Subcutaneous abdominal adipose tissue (tissue), 5 donors: ENCODE measurements around the gene IFT88.
A peak's percentile ranks its signal among the peaks of the same experiment; 100 is the strongest.

Experiments used
- H3K27ac ChIP-seq: one replicate; pipeline ENCODE4 v1.7.0; 2013; ENCODE audit warnings: low read depth, mild to moderate bottlenecking, inconsistent platforms, low read length, moderate library complexity
- H3K27me3 ChIP-seq, 5 donors: one replicate each; pipeline ENCODE4 v1.7.0; 2013; ENCODE audit warnings: low read length in 5 of 5, inconsistent platforms in 1 of 5; ENCODE audit not compliant: control insufficient read depth in 5 of 5, insufficient read depth in 4 of 5
- H3K36me3 ChIP-seq, 5 donors: one replicate each; pipeline ENCODE4 v1.7.0; 2013; ENCODE audit warnings: low read length in 5 of 5; ENCODE audit not compliant: control insufficient read depth in 5 of 5, insufficient read depth in 5 of 5
- H3K4me1 ChIP-seq, 5 donors: one replicate each; pipeline ENCODE4 v1.7.0; 2013; ENCODE audit warnings: low read length in 5 of 5, mild to moderate bottlenecking in 3 of 5, moderate library complexity in 1 of 5; ENCODE audit not compliant: control insufficient read depth in 5 of 5, insufficient read depth in 5 of 5
- H3K4me3 ChIP-seq, 5 donors: one replicate each; pipeline ENCODE4 v1.7.0; 2013; ENCODE audit warnings: low read length in 5 of 5, low read depth in 1 of 5
- H3K9ac ChIP-seq, 5 donors: one replicate each; pipeline ENCODE4 v1.7.0; 2013; ENCODE audit warnings: low read length in 5 of 5, mild to moderate bottlenecking in 4 of 5, moderate library complexity in 3 of 5
- H3K9me3 ChIP-seq, 5 donors: one replicate each; pipeline ENCODE4 v1.7.0; 2013; ENCODE audit warnings: low read length in 5 of 5; ENCODE audit not compliant: control insufficient read depth in 5 of 5
- donor health status: healthy.
- donor health status: healthy.
- donor health status: healthy.
- donor health status: healthy.
- donor health status: healthy.

Gene IFT88

DNA sequence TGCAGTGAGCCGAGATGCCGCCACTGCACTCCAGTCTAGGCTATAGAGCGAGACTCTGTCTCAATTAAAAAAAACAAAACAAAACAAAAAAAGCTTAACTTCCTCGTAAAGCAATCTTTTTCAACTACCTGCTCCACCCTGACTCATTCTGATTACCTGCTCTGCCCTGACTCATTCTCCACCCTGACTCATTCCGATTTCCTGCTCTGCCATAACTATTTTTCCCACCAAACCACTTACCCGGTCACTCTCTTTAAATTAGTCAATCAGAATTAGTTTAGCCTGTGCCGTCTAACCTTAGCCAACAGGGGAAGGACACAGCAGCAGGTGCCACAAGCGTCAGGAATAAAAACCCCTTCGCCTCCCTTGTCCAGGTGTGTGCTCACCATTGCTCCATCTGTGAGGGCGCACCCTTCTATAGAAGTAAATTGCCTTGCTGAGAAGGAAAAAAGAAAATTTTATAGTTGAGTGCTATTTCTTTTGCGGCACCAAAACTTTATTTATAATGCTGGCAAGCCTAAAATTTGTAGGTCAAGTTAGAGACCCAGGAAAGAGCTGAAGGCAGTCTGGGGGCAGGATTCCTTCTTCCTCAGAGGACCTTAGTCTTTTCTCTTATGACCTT is 1.7 kb upstream of the IFT88 start:
- Histone ChIP-seq H3K36me3 (no peaks in the 10 kb centered on the region), H3K4me1 (peaks cover 4 to 16% (median 13%) of the 10 kb centered on the region in 5 donors), H3K9me3 (peaks cover 0 to 3% (median 0%) of the 10 kb centered on the region in 5 donors), H3K9ac (no peak overlapping the region), H3K27ac (no peak overlapping the region), H3K4me3 (no peak overlapping the region), H3K27me3 (no peaks in the 10 kb centered on the region)

DNA sequence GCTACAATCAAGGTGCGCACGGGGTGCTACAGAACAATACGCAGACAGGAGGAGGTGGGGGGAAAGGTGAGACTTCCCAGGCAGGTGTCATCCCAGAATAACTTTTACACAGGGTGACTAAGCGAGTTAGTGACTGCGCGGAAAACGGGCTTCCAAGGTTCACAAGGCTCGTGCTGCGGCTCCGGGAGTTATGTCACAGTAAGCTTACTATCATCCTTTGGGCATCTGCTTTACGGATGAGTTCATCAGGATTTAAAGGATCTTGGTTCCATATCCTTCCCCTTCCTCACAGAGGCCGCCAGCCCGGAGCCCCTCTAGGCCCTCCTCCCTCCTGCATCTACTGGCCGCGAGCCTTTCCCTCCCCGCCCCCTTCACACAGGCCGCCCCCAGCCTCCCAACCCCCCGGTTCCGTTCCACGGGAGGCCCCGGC is 474 bp upstream of the IFT88 start:
- H3K9ac ChIP-seq: peak overlapping the region in 4 of 5 donors; percentile 68 to 84 (median 76)
- no peaks in the 10 kb centered on the region for H3K36me3 ChIP-seq

DNA sequence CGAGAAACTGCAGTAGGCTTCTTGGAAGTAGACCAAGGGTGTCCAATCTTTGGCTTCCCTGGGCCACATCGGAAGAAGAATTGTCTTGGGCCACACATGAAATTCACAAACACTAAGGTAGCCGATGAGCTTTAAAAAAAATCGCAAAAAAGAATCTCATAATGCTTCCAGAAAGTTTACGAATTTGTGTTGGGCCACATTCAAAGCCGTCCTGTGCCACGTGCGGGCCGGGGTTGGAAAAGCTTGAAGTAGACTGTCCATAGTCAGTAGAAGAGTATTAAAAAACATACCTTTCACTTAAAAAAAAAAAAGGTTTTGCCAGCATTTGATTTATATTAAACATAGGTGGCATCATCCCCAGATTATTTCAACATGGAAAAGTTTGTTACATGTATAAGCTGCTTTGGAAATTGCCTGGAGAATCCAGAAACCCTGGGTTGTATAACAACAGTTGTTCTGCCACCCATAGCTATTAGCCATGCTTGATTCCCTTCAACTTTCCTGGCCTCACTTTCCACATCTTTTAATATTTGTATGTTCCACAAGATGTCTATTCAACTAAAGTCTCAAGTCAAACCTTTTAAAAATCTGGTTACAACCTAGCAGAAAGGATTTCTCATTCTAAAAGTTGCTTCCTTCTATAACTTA is 1.0 kb downstream of the IFT88 start:
- Histone ChIP-seq H3K27me3 (no peaks in the 10 kb centered on the region), H3K27ac (peak overlapping the region; percentile 87), H3K36me3 (no peaks in the 10 kb centered on the region), H3K4me1 (peaks cover 4 to 19% (median 13%) of the 10 kb centered on the region in 5 donors), H3K4me3 (peak overlapping the region; percentile 81 to 89 (median 86)), H3K9me3 (peaks cover 0 to 3% (median 0%) of the 10 kb centered on the region in 5 donors), H3K9ac (peak overlapping the region; percentile 64 to 93 (median 73))

More for the DNA sequence above, 474 bp upstream of the IFT88 start:
- peaks cover 0 to 3% (median 0%) of the 10 kb centered on the region in 5 donors for H3K9me3 ChIP-seq
- H3K27ac ChIP-seq: peak overlapping the region; percentile 87
- peak overlapping the region; percentile 81 to 96 (median 86) for H3K4me3 ChIP-seq
- peaks cover 4 to 19% (median 13%) of the 10 kb centered on the region in 5 donors for H3K4me1 ChIP-seq
- no peaks in the 10 kb centered on the region for H3K27me3 ChIP-seq

DNA sequence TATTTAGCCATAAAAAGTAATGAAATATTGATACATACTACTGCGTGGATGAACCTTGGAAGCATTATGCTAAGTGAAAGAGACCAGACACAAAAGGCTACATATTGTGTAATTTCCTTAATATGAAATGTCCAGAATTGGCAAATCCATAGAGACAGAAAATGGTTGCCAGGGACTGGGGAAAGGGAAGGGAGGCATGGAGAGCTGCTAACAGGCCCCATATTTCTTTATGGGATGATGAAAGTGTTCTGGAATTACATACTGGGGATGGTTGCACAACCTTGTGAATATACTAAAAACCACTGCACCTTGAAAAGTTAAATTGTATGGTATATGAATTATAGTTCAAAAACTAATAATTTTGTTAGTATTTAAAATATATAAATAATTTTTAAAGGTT is 3.6 kb downstream of the IFT88 start:
- H3K4me1 ChIP-seq: peaks cover 4 to 24% (median 13%) of the 10 kb centered on the region in 5 donors
- H3K4me3 ChIP-seq: no peak overlapping the region
- H3K27me3 ChIP-seq: no peaks in the 10 kb centered on the region
- no peak overlapping the region for H3K27ac ChIP-seq
- no peak overlapping the region for H3K9ac ChIP-seq
- peaks cover 0 to 3% (median 0%) of the 10 kb centered on the region in 5 donors for H3K9me3 ChIP-seq
- H3K36me3 ChIP-seq: peaks cover 0 to 5% (median 0%) of the 10 kb centered on the region in 5 donors

DNA sequence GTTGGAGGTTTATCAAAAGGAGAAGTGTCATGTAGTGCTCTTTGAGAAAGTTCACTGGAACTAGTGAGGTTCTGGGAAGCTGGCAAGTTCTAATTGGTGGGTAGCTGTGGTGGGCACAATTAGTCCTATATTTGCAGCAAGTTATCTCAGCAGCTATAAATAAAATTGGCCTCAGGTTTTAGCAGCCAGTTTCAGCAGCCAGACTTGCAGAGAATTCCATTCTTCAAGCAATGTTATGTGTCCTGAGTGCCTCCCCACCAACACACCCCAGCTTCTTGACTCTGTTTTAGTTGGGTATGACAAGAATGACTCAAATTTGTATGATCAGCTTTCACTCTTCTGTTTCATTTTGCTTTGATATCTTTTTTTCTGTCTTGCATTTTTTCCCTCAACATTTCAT is 4.7 kb downstream of the IFT88 start:
- Histone ChIP-seq H3K4me1 (peaks cover 4 to 18% (median 10%) of the 10 kb centered on the region in 5 donors), H3K9me3 (peaks cover 0 to 4% (median 0%) of the 10 kb centered on the region in 5 donors), H3K27ac (no peak overlapping the region), H3K36me3 (peaks cover 0 to 6% (median 2%) of the 10 kb centered on the region in 5 donors), H3K4me3 (no peak overlapping the region), H3K9ac (no peak overlapping the region), H3K27me3 (no peaks in the 10 kb centered on the region)

DNA sequence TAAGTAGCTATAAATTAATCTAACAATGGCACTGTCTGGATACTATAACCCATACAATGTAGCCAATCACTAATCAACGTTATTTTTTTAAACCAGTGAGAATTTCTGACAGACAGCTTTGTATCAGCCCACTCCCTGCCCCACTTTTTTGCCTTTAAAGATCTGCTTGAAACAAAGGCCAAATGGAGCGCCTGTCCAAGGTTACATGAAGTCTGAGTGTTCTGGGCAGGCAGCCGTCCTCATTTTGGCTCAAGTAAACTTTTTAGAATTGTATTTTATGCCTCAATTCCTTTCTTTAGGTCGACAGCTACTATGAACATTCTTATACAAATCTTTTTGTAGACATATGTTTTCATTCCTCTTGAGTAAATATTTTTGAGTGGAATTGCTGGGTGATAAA is 6.2 kb downstream of the IFT88 start:
- H3K4me1 ChIP-seq: peaks cover 0 to 11% (median 1%) of the 10 kb centered on the region in 5 donors
- peaks cover 0 to 6% (median 2%) of the 10 kb centered on the region in 5 donors for H3K36me3 ChIP-seq
- H3K27me3 ChIP-seq: no peaks in the 10 kb centered on the region
- H3K9ac ChIP-seq: no peak overlapping the region
- H3K9me3 ChIP-seq: peaks cover 0 to 4% (median 0%) of the 10 kb centered on the region in 5 donors
- H3K27ac ChIP-seq: no peak overlapping the region
- no peak overlapping the region for H3K4me3 ChIP-seq

DNA sequence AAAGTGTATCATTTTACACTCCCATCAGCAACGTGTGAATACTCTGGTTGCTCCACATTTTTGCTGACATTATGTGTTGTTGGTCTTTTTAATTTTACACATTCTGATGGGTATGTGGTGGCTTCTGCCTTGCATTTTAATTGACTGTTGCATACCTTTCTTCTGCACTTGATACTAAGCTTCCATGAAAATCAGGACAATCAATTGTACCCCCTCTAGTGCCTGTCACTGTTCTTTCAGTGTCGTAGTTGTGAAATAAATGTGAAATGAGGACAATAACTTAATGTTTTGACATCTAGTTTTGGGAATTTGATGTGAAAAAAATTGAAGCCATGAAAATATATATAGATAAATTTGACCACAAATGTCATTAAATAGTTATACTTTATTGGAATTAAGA is 6.7 kb downstream of the IFT88 start:
- Histone ChIP-seq H3K27ac (no peak overlapping the region), H3K4me1 (peaks cover 0 to 8% (median 0%) of the 10 kb centered on the region in 5 donors), H3K36me3 (peaks cover 0 to 6% (median 2%) of the 10 kb centered on the region in 5 donors), H3K4me3 (no peak overlapping the region), H3K9ac (no peak overlapping the region), H3K9me3 (peaks cover 0 to 4% (median 0%) of the 10 kb centered on the region in 5 donors), H3K27me3 (no peaks in the 10 kb centered on the region)

DNA sequence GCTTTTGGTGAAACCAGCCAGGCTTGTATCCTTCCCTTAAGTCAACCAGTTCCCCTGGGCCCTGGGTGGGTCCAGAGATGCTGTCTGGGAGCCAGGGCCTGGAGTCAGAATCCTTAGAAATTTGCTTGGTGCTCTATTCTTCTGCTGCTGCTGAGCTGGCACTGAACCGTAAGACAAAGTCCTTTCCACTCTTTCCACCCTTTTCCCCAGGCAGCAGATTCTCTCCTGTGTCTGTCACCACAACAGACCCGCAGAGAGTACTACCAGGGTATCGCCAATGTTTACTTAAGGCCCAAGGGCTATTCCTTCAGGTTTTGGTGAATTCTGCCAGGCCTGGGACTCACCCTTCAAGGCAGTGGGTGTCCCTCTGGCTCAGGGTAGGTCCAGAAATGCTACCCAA is 12.2 kb downstream of the IFT88 start:
- Histone ChIP-seq H3K27me3 (no peaks in the 10 kb centered on the region), H3K9me3 (peaks cover 0 to 7% (median 2%) of the 10 kb centered on the region in 5 donors), H3K9ac (no peak overlapping the region), H3K4me3 (no peak overlapping the region), H3K27ac (no peak overlapping the region), H3K36me3 (peaks cover 5 to 20% (median 11%) of the 10 kb centered on the region in 5 donors), H3K4me1 (peaks cover 0 to 5% (median 0%) of the 10 kb centered on the region in 5 donors)

DNA sequence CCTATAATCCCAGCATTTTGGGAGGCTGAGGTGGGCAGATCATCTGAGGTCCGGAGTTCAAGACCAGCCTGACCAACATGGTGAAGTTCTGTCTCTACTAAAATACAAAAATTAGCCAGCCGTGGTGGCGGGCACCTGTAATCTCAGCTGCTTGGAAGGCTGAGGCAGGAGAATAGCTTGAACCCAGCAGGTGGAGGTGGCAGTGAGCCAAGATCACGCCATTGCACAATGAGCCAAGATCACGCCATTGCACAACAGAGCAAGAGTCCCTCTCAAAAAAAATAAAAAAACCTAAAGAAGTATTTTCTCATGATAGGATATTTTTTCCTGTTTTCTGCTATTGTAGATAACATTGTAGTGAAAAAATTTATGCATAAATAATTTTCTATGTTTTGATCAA is 13.3 kb downstream of the IFT88 start:
- H3K36me3 ChIP-seq: peaks cover 12 to 28% (median 18%) of the 10 kb centered on the region in 5 donors

DNA sequence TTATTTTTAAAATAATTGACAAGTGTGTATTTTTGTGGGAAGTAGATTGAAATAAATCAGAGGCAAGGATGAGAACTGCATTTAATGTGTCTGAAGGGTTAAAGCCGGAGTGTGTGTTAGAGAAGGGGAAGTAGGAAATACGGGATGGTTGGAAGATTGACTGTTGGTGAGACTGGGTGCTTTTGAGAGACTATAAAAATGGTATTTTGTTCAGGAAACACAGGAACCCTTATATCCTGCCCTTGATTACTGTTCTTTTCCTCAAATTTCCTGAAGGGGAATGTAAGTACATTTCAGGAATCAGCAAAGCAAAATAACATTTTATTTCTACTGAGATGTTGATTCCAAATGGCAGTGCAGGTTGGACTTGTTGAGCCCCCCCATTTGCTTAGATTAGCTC is 15.1 kb downstream of the IFT88 start:
- no peaks in the 10 kb centered on the region for H3K27me3 ChIP-seq
- H3K9ac ChIP-seq: no peak overlapping the region
- H3K36me3 ChIP-seq: peaks cover 16 to 28% (median 17%) of the 10 kb centered on the region in 5 donors
- no peak overlapping the region for H3K4me3 ChIP-seq
- H3K9me3 ChIP-seq: peaks cover 0 to 10% (median 0%) of the 10 kb centered on the region in 5 donors
- peaks cover 0 to 5% (median 0%) of the 10 kb centered on the region in 5 donors for H3K4me1 ChIP-seq
- no peak overlapping the region for H3K27ac ChIP-seq

More for the DNA sequence above, 13.3 kb downstream of the IFT88 start:
- Histone ChIP-seq H3K27ac (no peak overlapping the region), H3K4me3 (no peak overlapping the region), H3K9me3 (peaks cover 0 to 10% (median 4%) of the 10 kb centered on the region in 5 donors), H3K27me3 (no peaks in the 10 kb centered on the region), H3K4me1 (peaks cover 0 to 5% (median 0%) of the 10 kb centered on the region in 5 donors), H3K9ac (no peak overlapping the region)
